HG02759 (cell line): ENCODE measurements around the gene EDC4.
A peak's percentile ranks its signal among the peaks of the same experiment; 100 is the strongest.
"Not testable (repeated sequence)": the region's sequence is repeated elsewhere in the genome, so short reads cannot be mapped to it uniquely, and the experiment has no call there.

Source experiments
- ATAC-seq: cut with Tn5 transposase; IDR thresholded peaks from one replicate; pipeline ENCODE4 v1.9.1; 2021; ENCODE audit warnings: mild to moderate bottlenecking, moderate library complexity; ENCODE audit not compliant: unreplicated experiment

Gene EDC4

GRCh38 chr16:67872631-67873434 lies at the start of gene EDC4:
TSS of gene EDC4 (plus strand) at chr16:67873052. CDS start at chr16:67873262, 210 bp downstream.
- peak; percentile 82 for ATAC-seq

GRCh38 chr16:67825119-67825518 lies 47.7 kb upstream of the EDC4 start:
- ATAC-seq: no peak

- no peak for ATAC-seq
Observed at GRCh38 chr16:67825906-67826305, 46.9 kb upstream of the EDC4 start.

- no peak for ATAC-seq
Observed at GRCh38 chr16:67828651-67829050, 44.2 kb upstream of the EDC4 start.

GRCh38 chr16:67833030-67833414 lies 39.8 kb upstream of the EDC4 start:
- ATAC-seq: no peak

GRCh38 chr16:67833415-67834241 lies 39.2 kb upstream of the EDC4 start:
- peak; percentile 98 for ATAC-seq

- ATAC-seq: no peak
Observed at GRCh38 chr16:67834242-67834614, 38.6 kb upstream of the EDC4 start.

GRCh38 chr16:67837190-67837589 lies 35.7 kb upstream of the EDC4 start:
- not testable (repeated sequence) for ATAC-seq

- no peak for ATAC-seq
Observed at GRCh38 chr16:67837811-67838210, 35.0 kb upstream of the EDC4 start.

GRCh38 chr16:67841198-67841815 lies 31.5 kb upstream of the EDC4 start:
- no peak for ATAC-seq

GRCh38 chr16:67841816-67842508 lies 30.9 kb upstream of the EDC4 start, which contains the start of gene THAP11:
TSS of gene THAP11 (plus strand) at chr16:67842320. CDS start at chr16:67842555, 235 bp downstream.
- ATAC-seq: peak; percentile 51

- peak; percentile 11 for ATAC-seq
Observed at GRCh38 chr16:67842509-67843342, 30.1 kb upstream of the EDC4 start.

- no peak for ATAC-seq
Observed at GRCh38 chr16:67843343-67843765, 29.5 kb upstream of the EDC4 start.

- no peak for ATAC-seq
Observed at GRCh38 chr16:67844497-67844896, 28.4 kb upstream of the EDC4 start.

GRCh38 chr16:67845291-67846062 lies 27.4 kb upstream of the EDC4 start:
- ATAC-seq: no peak

- ATAC-seq: no peak
Observed at GRCh38 chr16:67846063-67846319, 26.9 kb upstream of the EDC4 start.

- ATAC-seq: peak; percentile 62
Observed at GRCh38 chr16:67846320-67847063, 26.4 kb upstream of the EDC4 start, which contains the start of gene NUTF2. TSS of gene NUTF2 (plus strand) at chr16:67846933. CDS start at chr16:67865131, 18,198 bp downstream.

GRCh38 chr16:67847064-67847861 lies 25.6 kb upstream of the EDC4 start, which contains the start of gene CENPT:
TSS of gene CENPT (minus strand) at chr16:67847693. CDS start at chr16:67833859, 13,834 bp downstream.
- peak; percentile 42 for ATAC-seq
